GM12878 (cell line): ENCODE results near the gene NLRP6. TPM values are rescaled to one million over a fixed set of nuclear protein-coding genes. Genes with fewer than 3 reads are reported as not detected.
A peak's percentile ranks its signal among the peaks of the same experiment; 100 is the strongest.

ENCODE experiments used
- BCL11A ChIP-seq: IDR thresholded peaks from 2 replicates; pipeline ENCODE4 v1.6.1; 2011; ENCODE audit warnings: low read depth, low read length
- CBX3 ChIP-seq: fragments of 200-600 bp; sonication (generic); IDR thresholded peaks from 2 replicates; pipeline ENCODE4 v1.6.1; 2016; ENCODE audit warnings: low read depth, borderline replicate concordance
- CREB1 ChIP-seq: IDR thresholded peaks from 2 replicates; pipeline ENCODE4 v1.6.1; 2012; ENCODE audit warnings: low read depth, mild to moderate bottlenecking, inconsistent platforms
- GABPA ChIP-seq: IDR thresholded peaks from 2 replicates; pipeline ENCODE4 v1.6.1; 2014; ENCODE audit warnings: antibody characterized with exemption, low read depth, mild to moderate bottlenecking, inconsistent platforms
- HDGF ChIP-seq: fragments of 450-650 bp; IDR thresholded peaks from 2 replicates; pipeline ENCODE4 v1.6.1; 2016; ENCODE audit warnings: antibody characterized with exemption
- JUNB ChIP-seq: IDR thresholded peaks from 2 replicates; pipeline ENCODE4 v1.6.1; 2016; ENCODE audit warnings: antibody characterized with exemption, mild to moderate bottlenecking
- MEF2B ChIP-seq: fragments of 450-650 bp; IDR thresholded peaks from 2 replicates; pipeline ENCODE4 v1.6.1; 2018; ENCODE audit warnings: mild to moderate bottlenecking, moderate library complexity; ENCODE audit not compliant: partially characterized antibody, poor library complexity, severe bottlenecking
- MTA2 ChIP-seq: fragments of 450-650 bp; IDR thresholded peaks from 2 replicates; pipeline ENCODE4 v1.6.1; 2016; ENCODE audit warnings: low read depth, mild to moderate bottlenecking, moderate library complexity
- MXI1 ChIP-seq: fragments of 150-350 bp; IDR thresholded peaks from 2 replicates; pipeline ENCODE4 v1.6.1; 2011; ENCODE audit warnings: low read depth, mild to moderate bottlenecking, inconsistent platforms, low read length, improper control_type of control experiment
- MYB ChIP-seq: fragments of 150-350 bp; IDR thresholded peaks from 2 replicates; pipeline ENCODE4 v1.6.1; 2014; ENCODE audit warnings: mild to moderate bottlenecking, low read depth, low read length, borderline replicate concordance
- NR2F1 ChIP-seq: fragments of 450-650 bp; conservative IDR thresholded peaks from 2 replicates; pipeline ENCODE4 v1.6.1; 2017; ENCODE audit warnings: mild to moderate bottlenecking
- SMC3 ChIP-seq: IDR thresholded peaks from 2 replicates; pipeline ENCODE4 v1.6.1; 2011; ENCODE audit warnings: low read length, improper control_type of control experiment, borderline replicate concordance
- polyA plus RNA-seq, 11 experiments: library from polyadenylated mRNA; depleted of rRNA in 4 of 11; unstranded in 6 of 11; stranded (reverse) in 5 of 11; fragments of >200 nt; fragmentation: Nextera tagmentation in 4 of 11; fragmentation: Illumina TruSeq in 1 of 11; extraction: Ambion mirVana in 4 of 11; extraction: Trizol in 1 of 11; gene quantifications; 1 replicate in 1 of 11; 2 replicates in 10 of 11; pipeline versions ENCODE4 v1.2.1 to v1.2.3, GENCODE V29; 2011 to 2016; ENCODE audit warnings: inconsistent platforms in 2 of 11, missing spikeins in 2 of 11, low read depth in 1 of 11
- total RNA-seq, 4 experiments: library from RNA; depleted of rRNA in 3 of 4; stranded (reverse); fragments of >200 nt in 3 of 4; fragmentation: Illumina TruSeq in 1 of 4; extraction: Trizol in 1 of 4; gene quantifications; 2 replicates each; pipeline versions ENCODE4 v1.2.1 to v1.2.3, GENCODE V29; 2013 to 2021
- TF ChIP-seq, protein P1 (sequence below): fragments of 450-650 bp; IDR thresholded peaks from 2 replicates; pipeline ENCODE4 v1.6.1; 2016; ENCODE audit warnings: mild to moderate bottlenecking, moderate library complexity, borderline replicate concordance
- TF ChIP-seq, protein P2 (sequence below): IDR thresholded peaks from 2 replicates; pipeline ENCODE4 v1.6.1; 2011; ENCODE audit warnings: borderline replicate concordance, low read depth, mild to moderate bottlenecking, moderate library complexity, mixed read lengths, low read length; ENCODE audit not compliant: insufficient read depth; ENCODE audit errors: extremely low read length
- TF ChIP-seq, protein P3 (sequence below): fragments of 450-650 bp; IDR thresholded peaks from 2 replicates; pipeline ENCODE4 v1.6.1; 2017; ENCODE audit warnings: antibody characterized with exemption, mild to moderate bottlenecking, moderate library complexity
- TF ChIP-seq, protein P4 (sequence below): IDR thresholded peaks from 2 replicates; pipeline ENCODE4 v1.6.1; 2011; ENCODE audit warnings: low read depth, mild to moderate bottlenecking, low read length, moderate library complexity, borderline replicate concordance; ENCODE audit errors: extremely low read depth
- TF ChIP-seq, protein P5 (sequence below): fragments of 450-650 bp; IDR thresholded peaks from 2 replicates; pipeline ENCODE4 v1.6.1; 2017; ENCODE audit warnings: mild to moderate bottlenecking

NLRP6 gene
- total and polyA plus RNA-seq, 10 of the 15 experiments (the other 5 are each of a cell fraction or from before 2014, with no cell fraction given) = 0.03 to 0.11 TPM; not detected in 8

DNA sequence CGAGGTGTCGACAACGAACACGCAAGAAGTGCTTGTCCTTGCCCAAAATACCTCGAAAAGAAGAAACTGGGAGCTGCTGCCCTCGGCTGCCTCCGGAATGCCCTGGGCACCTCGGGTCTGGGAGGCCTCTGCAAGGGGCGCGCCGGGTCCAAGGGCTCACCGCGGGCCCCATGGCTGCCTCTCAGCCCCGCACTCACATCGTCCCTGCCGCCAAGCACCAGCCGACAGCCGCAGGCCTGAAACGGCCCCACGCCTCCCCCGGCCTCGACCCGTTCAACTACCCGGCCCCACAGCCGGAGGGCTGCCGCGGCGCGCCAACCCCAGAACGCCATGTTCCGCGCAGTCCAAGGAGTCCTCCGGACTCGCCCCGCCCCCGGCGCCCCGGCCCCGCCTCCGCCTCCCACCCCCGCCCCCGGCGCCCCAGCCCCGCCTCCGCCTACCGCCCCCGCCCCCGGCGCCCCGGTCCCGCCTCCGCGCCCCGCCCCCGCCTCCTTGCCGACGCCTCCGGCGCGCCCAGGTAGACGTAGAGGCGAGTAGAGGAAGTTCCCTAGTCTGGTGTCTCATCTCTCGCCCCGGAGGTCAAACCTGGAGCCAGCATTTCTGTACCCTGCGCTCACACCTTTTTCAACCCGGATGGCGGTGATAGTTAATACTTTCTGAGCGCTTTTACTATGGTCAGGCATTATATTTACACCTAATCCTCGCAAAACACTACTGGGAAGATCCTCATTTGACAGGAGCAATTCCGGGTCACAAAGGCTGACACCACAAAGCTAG is 42.0 kb upstream of the NLRP6 start, which contains the start of gene SIRT3 (continued):
- TF ChIP-seq, protein P1, sequence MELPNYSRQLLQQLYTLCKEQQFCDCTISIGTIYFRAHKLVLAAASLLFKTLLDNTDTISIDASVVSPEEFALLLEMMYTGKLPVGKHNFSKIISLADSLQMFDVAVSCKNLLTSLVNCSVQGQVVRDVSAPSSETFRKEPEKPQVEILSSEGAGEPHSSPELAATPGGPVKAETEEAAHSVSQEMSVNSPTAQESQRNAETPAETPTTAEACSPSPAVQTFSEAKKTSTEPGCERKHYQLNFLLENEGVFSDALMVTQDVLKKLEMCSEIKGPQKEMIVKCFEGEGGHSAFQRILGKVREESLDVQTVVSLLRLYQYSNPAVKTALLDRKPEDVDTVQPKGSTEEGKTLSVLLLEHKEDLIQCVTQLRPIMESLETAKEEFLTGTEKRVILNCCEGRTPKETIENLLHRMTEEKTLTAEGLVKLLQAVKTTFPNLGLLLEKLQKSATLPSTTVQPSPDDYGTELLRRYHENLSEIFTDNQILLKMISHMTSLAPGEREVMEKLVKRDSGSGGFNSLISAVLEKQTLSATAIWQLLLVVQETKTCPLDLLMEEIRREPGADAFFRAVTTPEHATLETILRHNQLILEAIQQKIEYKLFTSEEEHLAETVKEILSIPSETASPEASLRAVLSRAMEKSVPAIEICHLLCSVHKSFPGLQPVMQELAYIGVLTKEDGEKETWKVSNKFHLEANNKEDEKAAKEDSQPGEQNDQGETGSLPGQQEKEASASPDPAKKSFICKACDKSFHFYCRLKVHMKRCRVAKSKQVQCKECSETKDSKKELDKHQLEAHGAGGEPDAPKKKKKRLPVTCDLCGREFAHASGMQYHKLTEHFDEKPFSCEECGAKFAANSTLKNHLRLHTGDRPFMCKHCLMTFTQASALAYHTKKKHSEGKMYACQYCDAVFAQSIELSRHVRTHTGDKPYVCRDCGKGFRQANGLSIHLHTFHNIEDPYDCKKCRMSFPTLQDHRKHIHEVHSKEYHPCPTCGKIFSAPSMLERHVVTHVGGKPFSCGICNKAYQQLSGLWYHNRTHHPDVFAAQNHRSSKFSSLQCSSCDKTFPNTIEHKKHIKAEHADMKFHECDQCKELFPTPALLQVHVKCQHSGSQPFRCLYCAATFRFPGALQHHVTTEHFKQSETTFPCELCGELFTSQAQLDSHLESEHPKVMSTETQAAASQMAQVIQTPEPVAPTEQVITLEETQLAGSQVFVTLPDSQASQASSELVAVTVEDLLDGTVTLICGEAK = peak; percentile 96; the same call in 1 of the 2 replicates
- TF ChIP-seq BCL11A (no peak), CBX3 (no peak), GABPA (no peak; the same call in 1 of the 2 replicates), CREB1 (peak; percentile 87), HDGF (peak; percentile 7; the same call in 1 of the 2 replicates), SMC3 (peak; percentile 2; the same call in 1 of the 2 replicates), MTA2 (peak; percentile 50; the same call in 1 of the 2 replicates), NR2F1 (peak; percentile 94), MXI1 (no peak), JUNB (no peak), MEF2B (no peak), MYB (no peak)
- TF ChIP-seq, protein P2, sequence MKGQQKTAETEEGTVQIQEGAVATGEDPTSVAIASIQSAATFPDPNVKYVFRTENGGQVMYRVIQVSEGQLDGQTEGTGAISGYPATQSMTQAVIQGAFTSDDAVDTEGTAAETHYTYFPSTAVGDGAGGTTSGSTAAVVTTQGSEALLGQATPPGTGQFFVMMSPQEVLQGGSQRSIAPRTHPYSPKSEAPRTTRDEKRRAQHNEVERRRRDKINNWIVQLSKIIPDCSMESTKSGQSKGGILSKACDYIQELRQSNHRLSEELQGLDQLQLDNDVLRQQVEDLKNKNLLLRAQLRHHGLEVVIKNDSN = no peak
- TF ChIP-seq, protein P3, sequence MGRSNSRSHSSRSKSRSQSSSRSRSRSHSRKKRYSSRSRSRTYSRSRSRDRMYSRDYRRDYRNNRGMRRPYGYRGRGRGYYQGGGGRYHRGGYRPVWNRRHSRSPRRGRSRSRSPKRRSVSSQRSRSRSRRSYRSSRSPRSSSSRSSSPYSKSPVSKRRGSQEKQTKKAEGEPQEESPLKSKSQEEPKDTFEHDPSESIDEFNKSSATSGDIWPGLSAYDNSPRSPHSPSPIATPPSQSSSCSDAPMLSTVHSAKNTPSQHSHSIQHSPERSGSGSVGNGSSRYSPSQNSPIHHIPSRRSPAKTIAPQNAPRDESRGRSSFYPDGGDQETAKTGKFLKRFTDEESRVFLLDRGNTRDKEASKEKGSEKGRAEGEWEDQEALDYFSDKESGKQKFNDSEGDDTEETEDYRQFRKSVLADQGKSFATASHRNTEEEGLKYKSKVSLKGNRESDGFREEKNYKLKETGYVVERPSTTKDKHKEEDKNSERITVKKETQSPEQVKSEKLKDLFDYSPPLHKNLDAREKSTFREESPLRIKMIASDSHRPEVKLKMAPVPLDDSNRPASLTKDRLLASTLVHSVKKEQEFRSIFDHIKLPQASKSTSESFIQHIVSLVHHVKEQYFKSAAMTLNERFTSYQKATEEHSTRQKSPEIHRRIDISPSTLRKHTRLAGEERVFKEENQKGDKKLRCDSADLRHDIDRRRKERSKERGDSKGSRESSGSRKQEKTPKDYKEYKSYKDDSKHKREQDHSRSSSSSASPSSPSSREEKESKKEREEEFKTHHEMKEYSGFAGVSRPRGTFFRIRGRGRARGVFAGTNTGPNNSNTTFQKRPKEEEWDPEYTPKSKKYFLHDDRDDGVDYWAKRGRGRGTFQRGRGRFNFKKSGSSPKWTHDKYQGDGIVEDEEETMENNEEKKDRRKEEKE = no peak
- TF ChIP-seq, protein P4, sequence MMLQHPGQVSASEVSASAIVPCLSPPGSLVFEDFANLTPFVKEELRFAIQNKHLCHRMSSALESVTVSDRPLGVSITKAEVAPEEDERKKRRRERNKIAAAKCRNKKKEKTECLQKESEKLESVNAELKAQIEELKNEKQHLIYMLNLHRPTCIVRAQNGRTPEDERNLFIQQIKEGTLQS = no peak
- TF ChIP-seq, protein P5, sequence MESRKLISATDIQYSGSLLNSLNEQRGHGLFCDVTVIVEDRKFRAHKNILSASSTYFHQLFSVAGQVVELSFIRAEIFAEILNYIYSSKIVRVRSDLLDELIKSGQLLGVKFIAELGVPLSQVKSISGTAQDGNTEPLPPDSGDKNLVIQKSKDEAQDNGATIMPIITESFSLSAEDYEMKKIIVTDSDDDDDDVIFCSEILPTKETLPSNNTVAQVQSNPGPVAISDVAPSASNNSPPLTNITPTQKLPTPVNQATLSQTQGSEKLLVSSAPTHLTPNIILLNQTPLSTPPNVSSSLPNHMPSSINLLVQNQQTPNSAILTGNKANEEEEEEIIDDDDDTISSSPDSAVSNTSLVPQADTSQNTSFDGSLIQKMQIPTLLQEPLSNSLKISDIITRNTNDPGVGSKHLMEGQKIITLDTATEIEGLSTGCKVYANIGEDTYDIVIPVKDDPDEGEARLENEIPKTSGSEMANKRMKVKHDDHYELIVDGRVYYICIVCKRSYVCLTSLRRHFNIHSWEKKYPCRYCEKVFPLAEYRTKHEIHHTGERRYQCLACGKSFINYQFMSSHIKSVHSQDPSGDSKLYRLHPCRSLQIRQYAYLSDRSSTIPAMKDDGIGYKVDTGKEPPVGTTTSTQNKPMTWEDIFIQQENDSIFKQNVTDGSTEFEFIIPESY = no peak
